ENCODE measurements around the gene SAE1.

DNA sequence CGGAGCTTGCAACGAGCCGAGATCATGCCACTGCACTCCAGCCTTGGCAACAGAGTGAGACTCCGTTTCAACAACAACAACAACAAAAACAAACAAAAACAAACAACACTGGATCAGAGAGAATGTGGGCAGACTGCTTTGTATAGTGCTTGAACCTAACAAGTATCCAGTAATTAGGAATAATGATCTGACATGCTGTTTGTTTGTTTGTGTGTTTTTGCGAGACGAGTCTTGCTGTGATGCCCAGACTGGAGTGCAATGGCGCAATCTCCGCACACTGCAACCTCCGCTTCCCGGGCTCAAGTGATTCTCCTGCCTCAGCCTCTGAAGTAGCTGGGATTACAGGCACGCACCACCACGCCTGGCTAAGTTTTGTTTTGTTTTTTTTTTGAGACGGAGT, 14.0 kb downstream of the SAE1 start:
- TF ChIP-seq CTCF (IDR thresholded peaks at IDR 0.05) (no peak), POLR2A (IDR thresholded peaks at IDR 0.05) (no peak)
